Measurements from ENCODE around the gene FAM168A.

- no peak for TF ChIP-seq CTCF (IDR thresholded peaks at IDR 0.05; ENCODE audit: poor library complexity)
- no peak for TF ChIP-seq EZH2 (IDR thresholded peaks at IDR 0.05; ENCODE audit: borderline replicate concordance)
- no peak for TF ChIP-seq EZH2phosphoT487 (IDR thresholded peaks at IDR 0.05; ENCODE audit: low read depth, severe bottlenecking, unreplicated experiment)
Measured at GRCh38 chr11:73391665-73392064, 206.2 kb downstream of the FAM168A start.
